Retina (tissue), 1 donor: ENCODE measurements around the gene RAMP2.
A peak's percentile ranks its signal among the peaks of the same experiment; 100 is the strongest.
"Not testable (repeated sequence)": the region's sequence is repeated elsewhere in the genome, so short reads cannot be mapped to it uniquely, and the experiment has no call there.

Experiments
- DNase-seq: peaks from one replicate; pipeline ENCODE4 v3.0.0-alpha.2; 2016

RAMP2 gene, protein sequence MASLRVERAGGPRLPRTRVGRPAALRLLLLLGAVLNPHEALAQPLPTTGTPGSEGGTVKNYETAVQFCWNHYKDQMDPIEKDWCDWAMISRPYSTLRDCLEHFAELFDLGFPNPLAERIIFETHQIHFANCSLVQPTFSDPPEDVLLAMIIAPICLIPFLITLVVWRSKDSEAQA

DNA sequence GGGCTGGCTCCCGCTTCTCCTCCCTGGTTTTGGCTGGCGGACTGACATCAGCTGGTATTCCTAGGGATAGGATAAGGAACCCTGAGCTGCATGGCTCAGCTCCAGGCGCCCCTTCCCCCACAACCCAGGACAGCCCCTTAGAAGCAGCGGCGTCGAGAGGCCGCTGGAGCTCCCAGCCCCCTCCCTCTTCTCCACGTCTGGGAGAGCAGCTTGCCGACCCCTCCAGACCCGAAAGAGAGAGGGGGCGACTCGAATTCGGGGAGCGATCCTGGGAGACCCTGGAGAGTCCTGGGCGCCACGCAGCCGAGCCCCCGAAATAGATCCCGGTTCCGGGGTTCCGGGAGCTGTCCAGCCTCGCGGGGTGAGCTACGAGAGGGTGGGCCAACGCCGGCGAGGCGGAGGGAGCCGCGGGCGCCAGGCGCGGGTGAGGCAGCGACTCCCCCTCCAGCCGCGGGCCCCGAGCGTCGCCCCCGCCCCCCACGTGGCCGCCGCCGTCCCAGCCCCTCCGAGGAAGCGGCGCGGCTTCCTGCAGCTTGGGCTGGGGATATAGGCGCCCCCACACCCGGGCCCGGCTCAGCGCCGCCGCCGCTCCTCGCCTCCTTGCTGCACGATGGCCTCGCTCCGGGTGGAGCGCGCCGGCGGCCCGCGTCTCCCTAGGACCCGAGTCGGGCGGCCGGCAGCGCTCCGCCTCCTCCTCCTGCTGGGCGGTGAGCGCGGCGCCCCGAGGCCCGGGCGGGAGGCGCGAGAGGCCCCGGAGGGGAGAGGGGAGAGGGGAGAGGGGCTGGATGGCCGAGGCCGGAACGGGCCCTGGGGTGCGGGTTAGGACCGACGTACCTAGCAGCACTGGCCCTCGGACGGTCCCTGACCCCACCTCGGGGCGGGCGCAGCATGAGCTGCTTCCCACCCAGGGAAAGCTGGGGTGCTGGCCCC is at the start of gene RAMP2:
TSS of gene RAMP2 (plus strand) at position 576 of the 930 bp plus-strand sequence. CDS start at position 611, 35 bp downstream.
- peak; percentile 81 for DNase-seq

DNA sequence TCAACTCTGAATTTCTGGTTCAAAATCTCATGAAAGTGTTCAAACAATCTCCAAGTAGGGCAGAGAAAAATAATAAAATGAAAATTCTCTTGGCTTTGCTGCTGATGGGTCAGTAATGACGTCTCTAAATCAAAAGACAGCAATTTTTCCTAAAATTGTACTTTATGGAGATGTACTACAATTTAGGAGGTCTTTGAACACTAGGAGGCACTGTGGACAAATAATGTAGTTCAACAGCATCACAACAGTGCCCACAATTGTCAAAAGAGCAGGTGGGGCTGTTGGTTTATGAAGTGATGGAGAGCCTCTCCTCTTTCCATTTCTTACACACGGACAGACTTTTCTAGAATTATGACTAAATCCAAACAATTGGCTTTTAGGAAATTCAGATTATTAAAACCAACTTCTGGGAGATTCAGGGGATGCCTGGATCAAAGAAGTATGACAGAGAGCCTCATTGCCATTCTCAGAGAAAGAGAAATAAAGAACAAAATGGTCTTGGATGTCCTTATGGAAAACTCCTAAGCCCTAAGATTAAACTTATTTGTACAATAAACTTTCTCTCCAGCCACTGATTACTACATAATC is 39.9 kb upstream of the RAMP2 start:
- peak; percentile 50 for DNase-seq

DNA sequence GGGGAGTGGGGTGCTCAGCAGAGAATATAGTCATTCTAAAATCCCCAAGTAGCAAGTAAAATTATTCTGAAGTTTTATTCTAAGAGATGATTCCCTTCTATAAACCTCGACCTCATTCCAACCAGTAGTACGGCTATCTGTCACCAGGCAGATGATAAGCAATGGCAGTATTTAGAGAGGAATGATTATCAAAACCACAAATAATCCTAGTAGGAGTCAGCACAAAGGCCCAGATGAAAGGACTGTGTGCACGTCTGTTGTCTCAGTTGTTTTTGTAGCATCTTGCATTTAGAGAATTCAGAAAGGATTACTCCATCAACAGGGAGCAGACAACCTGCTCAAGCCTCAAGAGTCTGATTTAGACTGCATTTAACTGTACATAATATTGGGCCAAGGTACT is 37.4 kb upstream of the RAMP2 start:
- DNase-seq, result no peak

DNA sequence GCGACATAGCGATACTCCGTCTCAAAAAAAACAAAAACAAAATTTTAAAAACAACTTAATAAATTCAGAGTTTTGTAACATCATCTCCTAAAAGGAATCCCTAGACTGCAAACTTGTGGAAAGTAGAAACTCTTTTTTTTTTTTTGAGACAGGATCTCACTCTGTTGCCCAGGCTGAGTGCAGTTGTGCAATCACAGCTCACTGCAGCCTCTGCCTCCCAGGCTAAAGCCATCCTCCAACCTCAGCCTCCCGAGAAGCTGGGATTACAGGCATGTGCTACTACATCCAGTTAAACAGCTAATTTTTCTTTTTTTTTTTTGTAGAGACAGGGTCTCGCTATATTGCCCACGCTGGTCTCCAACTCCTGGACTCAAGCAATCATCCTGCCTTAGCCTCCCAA is 35.9 kb upstream of the RAMP2 start:
- no peak for DNase-seq

DNA sequence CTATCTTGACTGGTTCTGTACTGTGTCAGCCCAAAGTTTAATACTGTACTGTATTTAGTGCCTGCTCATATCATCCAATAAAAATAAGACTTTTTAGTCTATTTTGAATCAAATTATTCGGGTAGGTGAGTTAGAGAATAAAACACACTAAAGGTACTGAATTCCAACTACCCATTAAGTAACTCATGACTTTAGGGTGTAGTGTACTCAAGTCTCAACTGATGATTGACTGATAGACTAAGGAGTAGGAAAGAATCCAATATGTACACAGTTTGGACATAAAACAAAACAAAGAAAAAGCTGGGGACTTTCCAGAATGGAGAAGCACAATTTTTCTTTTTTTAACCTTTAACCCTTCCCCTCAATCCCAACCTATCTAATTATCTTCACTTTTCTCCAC is 20.3 kb upstream of the RAMP2 start:
- no peak for DNase-seq

DNA sequence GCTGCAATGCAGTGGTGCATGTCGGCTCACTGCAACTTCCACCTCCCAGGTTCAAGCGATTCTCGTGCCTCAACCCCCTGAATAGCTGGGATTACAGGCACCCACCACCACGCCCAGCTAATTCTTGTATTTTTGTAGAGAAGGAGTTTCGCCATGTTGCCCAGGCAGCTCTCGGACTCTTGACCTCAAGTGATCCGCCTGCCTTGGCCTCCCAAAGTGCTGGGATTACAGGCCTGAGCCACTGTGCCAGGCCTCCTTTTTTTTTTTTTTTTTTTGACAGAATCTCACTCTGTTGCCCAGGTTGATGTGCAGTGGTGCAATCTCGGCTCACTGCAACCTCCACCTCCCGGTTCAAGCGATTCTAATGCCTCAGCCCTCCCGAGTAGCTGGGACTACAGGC is 18.1 kb upstream of the RAMP2 start:
- not testable (repeated sequence) for DNase-seq

DNA sequence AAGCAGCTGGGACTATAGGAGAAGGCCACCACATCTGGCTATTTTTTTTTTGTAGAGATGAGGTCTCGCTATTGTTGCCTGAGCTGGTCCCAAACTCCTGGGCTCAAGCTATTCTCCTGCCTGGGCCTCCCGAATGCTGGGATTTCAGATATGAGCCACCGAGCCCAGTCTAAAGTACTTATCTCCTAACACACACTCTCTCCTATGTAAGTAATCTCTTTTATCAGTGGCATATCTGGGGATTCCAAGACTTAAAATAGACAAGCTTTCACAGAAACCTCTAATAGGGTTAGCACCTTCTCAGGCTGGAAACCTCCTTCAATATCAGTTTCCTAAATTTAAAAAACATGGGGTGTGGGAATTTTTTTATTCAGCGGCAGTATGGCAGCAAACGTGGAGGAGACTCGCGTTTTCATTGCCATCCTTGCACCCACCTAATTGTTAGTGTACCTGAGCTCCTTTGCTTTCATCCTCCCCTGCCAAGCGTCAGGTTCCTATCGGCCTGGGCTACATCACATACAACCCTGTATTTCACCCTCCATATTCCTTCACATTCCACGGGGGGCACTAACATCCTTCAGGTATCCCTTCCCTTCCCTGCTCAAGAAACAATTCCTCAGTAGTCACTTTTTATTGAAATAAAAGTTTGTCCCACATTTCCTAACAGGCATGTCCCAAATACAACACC is 17.3 kb upstream of the RAMP2 start:
- no peak for DNase-seq

DNA sequence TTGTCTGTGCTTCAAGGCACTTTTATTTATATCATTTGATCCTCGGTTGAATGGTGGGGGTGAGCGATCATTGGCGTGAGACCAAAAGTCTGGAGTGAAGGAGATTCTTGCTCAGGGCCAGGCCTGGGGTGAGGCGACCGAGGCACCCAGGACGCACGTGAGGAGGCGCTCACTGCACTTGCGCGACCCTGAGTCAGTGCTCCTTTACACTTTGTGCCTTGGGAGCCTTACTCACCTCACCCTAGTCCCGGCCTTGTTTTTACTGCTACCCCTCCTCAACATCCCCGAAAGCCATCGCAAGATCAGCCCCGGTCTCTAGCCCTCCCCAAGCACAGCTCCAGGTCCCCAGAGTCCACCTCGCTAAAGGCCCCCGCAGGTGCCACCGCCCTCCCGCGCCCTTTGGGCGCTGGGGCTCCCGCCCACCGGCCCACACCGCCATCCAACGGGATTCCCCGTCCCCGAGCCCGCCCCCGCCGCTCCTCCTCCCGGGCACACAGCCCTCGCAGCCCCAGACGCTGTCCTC is 16.7 kb upstream of the RAMP2 start:
- DNase-seq, result peak; percentile 75

DNA sequence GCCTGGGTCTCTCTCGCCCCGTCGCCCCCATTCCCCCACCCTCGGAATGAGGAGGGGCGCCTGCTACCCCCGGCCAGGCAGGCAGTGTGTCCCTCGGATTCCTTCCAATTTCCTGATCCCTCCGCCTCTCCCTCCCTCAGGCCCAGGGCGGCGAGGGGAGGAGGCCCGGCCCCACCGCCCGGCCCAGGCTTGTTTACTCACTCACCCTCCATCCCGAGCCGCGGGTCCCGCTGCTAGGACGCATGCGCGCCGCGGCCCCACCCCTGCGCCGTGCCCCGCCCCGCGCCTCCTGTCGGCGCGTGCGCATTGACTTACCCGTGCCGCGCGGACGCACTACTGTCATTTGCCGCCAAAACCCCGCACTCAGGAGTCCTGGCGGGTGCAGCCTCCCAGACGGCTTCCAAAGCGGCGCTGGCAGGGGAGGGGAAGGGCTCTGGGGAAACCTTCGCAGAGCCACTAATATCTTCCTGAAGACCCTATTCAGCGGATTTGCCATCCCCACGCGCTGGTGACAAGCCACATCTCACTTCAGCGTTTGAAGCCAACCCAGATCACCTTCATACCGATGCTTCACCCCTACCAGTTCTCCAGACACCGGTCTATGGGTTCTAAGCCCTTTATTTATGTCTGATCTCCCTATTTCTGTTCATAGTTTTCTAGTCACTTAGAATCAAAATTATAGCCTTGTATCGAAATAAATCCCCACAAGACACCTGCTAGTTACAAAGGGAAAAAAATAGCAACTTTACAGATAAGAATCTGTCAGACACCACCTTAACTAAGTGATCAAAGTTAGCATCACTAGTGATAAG is 16.0 kb upstream of the RAMP2 start, which contains the start of gene EZH1:
TSS of gene EZH1 (minus strand) at position 235 of the 812 bp plus-strand sequence. CDS start 16,099 bp downstream, outside the sequence.
- DNase-seq, result peak; percentile 96

DNA sequence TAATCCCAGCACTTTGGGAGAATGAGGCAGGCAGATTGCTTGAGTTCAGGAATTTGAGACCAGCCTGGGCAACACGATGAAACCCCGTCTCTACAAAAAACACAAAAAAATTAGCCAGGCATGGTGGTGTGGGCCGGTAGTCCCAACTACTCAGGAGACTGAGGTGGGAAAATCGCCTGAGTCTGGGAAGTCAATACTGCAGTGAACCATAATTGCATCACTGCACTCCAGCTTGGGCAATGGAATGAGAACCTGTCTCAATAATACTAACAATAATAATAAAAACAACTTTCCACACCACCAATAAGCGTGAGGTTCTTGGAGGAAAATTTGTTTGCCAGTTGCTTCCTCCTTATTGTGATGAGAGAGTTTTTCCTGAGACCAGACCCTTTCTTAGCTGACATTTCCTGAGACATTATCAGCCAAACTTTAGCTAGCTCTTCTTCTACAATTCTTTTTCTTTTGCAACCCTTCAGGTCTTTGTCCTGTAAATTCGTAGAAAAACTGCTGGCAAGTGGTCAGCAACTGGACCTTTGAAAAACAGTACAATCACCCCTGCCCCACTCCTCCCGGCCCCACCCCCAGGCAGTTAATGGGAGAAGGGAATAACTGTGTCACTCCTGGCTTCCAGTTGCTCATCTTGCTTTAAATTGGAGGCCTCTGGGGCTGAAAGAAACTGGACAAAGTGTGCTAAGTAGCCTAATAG is 12.7 kb upstream of the RAMP2 start:
- no peak for DNase-seq

DNA sequence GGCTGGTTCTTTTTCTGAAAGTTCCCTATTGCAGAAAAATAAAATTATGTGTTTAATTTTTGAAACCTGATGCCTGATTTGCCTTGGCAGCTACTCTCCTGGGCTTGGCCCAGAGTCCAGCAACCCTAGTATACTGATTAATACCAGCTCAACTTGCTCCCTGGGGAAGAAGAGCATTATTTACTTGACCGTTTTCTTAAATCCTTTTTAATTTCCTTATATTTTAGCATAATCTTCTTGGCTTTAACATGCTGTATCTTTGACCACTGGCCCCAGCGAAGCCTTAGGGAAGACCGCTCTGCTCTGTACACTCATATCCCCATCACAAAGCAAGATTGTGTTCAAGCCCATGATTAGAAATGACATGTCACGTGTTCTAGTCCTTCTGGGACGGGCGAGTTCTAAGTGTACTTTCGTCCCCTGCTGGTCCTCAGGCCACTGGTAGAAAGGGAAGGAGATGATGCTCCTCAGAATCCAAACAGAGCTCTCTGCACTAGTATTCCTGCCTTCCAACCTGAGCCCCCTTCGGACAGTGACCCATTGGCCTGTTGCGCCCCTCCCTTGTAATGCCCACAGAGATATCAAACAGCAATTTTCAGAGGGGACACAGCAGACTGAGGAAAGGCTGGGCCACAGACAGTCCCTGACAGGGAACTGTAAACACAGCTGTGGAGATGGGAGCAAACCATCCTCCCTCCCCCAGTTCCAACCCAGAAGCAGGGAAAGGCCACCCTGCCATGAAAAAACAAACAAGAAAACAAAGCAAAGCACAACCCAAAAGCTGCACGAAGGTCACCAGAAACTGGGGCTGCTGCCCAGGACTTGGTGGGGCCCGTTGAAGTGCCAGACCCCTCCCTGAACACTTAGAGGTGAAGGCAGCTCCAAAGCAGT is 11.9 kb upstream of the RAMP2 start:
- peak; percentile 83 for DNase-seq

DNA sequence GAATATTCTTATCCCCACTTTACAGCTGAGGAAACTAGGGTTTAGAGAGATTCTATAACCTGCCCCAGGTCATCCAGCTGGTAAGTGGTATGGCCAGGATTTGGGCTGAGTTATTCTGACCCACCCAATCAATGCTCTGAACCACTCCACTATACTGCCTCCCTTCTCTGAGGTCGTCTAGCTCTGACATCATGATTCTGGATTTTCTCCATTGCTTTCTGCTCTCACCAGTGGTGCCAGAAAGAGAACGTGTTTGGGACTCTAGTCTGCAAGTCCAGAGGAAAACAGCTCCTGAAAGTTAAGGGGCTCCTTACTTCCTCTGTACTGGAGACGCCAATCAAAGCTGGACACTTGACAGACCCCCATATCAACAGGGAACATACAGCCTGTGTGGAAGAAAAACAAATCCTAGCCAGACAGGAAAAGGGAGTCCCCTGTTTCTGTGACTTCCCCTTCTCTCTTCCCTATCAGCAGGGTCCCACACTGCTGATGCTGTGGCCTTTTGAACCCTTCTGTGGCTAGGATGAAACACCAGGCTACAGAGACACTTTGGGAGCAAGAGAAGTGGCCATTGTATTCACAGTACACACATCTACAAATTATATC is 10.2 kb upstream of the RAMP2 start:
- DNase-seq, result no peak

DNA sequence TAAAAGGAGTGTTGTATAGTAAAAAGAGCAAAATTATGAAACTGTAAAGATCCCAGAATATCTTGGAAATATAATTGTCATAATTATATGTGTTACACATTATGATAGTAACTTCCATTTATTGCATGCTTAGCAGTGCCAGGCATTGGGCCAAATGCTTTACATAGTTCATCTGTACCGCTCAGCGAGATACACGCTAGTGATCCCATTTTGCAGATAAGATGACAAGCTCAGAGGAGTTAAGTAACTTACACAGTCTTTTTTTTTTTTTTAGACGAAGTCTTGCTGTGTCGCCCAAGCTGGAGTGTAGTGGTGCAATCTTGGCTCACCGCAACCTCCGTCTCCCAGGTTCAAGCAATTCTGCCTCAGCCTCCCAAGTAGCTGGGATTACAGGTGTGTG is 9.4 kb upstream of the RAMP2 start:
- DNase-seq, result no peak

DNA sequence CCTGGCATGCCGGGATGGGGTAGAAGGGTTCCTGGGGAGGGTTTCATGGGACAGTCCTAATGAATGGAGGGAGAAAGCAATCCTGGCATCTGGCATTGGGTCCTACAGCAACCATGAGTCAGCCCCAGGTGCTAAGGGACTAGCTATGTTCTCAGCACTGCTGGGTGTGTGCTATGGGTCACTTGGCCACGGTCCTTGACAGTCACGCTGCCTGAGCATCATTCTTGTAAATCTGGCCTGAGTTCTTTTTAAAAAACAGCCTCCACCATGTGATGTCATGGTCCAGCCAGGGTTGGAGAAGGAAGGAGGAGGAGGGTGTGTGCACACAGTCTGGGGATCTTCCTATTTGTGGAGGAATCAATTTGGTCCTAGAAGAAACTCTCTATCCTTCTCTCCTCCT is 6.2 kb upstream of the RAMP2 start:
- no peak for DNase-seq

DNA sequence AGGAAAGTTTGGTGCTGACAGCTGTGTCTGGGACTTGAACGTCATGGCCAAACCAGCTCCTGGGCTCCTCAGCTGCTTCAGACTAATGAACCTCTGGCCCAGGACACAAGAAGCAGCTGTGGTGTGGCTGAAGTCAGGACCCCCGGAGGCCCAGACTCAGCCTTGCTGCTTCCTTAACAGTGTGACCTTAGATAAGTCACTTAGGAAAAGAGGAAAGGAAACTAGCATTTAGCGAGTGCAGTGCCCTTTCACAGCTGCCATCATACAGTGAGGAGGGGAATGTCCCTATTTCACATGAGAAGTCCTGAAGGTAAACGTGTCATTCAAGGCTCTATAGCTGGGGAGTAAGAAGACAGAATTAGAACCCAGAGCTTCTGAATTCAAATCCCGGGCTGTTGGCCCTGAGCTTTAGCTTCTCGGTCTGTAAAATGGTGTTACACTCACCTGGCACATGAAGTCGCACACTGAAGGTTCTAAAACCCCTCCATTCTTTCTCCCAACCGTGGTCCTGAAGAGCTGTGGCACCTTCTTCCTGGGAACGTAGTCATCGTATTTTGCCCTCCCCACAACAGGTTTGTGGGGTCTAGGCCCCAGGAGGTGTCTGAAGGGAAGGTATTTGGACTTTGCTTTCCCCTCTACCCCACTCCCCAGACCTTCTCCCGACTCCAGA is 910 bp upstream of the RAMP2 start:
- no peak for DNase-seq

DNA sequence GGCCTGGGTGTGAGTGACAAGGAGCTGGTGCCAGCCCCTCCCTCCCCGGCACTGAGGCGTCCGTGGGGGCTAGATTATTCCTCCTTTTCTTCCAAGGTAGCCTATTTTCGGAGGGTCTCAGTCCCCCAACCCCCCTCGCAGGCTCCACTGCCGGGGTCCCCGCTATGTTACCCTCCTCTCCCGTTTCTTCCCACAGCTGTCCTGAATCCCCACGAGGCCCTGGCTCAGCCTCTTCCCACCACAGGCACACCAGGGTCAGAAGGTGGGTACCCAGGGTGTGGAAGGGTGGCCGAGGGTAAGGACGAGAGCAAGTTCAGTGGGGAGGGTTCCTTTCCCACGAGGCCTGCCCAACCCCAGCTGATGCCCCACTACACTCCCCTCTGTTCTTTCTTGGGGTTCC is 611 bp downstream of the RAMP2 start:
- no peak for DNase-seq

DNA sequence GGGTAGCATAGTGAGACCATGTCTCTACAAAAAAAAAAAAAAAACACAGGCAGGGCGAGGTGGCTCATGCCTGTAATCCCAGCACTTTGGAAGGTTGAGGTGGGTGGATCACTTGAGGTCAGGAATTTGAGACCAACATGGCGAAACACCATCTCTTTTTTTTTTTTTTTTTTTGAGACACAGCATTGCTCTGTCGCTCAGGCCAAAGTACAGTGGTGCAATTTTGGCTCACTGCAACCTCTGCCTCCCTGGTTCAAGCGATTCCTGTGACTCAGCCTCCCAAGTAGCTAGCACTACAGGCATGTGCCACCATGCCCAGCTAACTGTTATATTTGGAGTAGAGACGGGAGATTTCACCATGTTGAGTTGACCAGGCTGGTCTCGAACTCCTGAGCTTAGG is 5.1 kb downstream of the RAMP2 start:
- no peak for DNase-seq

DNA sequence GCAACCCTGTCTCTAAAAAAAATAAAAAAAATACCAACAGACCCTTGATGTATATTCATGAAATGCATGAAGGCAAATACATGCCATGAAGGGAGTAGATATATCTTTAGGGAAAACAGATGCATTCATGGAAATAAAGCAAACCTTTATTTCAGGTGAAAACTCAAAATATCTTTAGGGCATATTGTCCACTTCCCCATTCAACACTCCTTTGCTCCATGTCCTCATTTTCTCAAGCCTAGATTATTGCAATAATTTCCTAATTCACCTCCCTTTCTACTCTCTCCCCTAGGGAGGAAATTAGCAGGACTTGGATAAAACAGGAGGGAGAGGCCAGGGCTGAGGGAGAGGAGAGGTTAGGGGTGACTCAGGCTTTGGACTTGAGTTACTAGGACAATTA is 6.5 kb downstream of the RAMP2 start:
- DNase-seq, result no peak

DNA sequence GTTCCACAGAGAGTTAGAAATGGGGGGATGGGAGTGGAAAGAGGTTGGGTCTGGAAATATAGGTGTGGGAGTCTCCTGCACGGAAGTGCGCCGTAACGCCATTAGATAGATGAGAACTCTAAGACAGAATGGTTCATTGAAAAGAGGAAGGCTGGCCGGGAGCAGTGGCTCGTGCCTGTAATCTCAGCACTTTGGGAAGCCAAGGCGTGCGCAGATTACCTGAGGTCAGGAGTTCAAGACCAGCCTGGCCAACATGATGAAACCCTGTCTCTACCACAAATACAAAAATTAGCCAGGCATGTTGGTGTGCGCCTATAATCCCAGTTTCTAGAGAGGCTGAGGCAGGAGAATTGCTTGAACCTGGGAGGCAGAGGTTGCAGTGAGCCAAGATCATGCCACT is 7.0 kb downstream of the RAMP2 start:
- DNase-seq, result not testable (repeated sequence)
